LNCaP clone FGC (cell line): ENCODE results near the gene CASQ1.

Source experiments
- DNase-seq: peaks from one replicate; pipeline ENCODE4 v3.0.0-alpha.2; 2011; ENCODE audit warnings: low read depth
- H3K4me3 ChIP-seq: 2 replicates; pipeline ENCODE4 v1.5.1; 2011; ENCODE audit warnings: mild to moderate bottlenecking, low read depth, low read length, control low read depth
- CTCF ChIP-seq: IDR thresholded peaks from 2 replicates; pipeline ENCODE4 v1.5.1; 2012; ENCODE audit warnings: mild to moderate bottlenecking; ENCODE audit not compliant: control insufficient read depth, insufficient read depth; ENCODE audit errors: extremely low read depth

The CASQ1 gene

GRCh38 chr1:160188341-160188740, 2.0 kb upstream of the CASQ1 start:
- no peak overlapping the region for H3K4me3 ChIP-seq
- TF ChIP-seq CTCF, result no peak

GRCh38 chr1:160191756-160192155, 1.4 kb downstream of the CASQ1 start:
- H3K4me3 ChIP-seq, result no peak overlapping the region
- no peak for TF ChIP-seq CTCF

More at GRCh38 chr1:160188341-160188740, 2.0 kb upstream of the CASQ1 start:
- no peak for DNase-seq

GRCh38 chr1:160192234-160192633, 1.9 kb downstream of the CASQ1 start:
- no peak for DNase-seq

More at GRCh38 chr1:160191756-160192155, 1.4 kb downstream of the CASQ1 start:
- no peak for DNase-seq

GRCh38 chr1:160193091-160193819, 2.9 kb downstream of the CASQ1 start:
- peak; percentile 64 for DNase-seq
- TF ChIP-seq CTCF, result peak; percentile 98
- no peak overlapping the region for H3K4me3 ChIP-seq

More at GRCh38 chr1:160192234-160192633, 1.9 kb downstream of the CASQ1 start:
- H3K4me3 ChIP-seq, result no peak overlapping the region
- no peak for TF ChIP-seq CTCF

- no peak overlapping the region for H3K4me3 ChIP-seq
- TF ChIP-seq CTCF, result no peak
- no peak for DNase-seq
These were observed 3.7 kb downstream of the CASQ1 start for GRCh38 chr1:160193832-160194736.

- DNase-seq, result no peak
- no peak for TF ChIP-seq CTCF
- H3K4me3 ChIP-seq, result no peak overlapping the region
These were observed 4.3 kb downstream of the CASQ1 start for GRCh38 chr1:160194737-160195059.

- no peak overlapping the region for H3K4me3 ChIP-seq
- no peak for TF ChIP-seq CTCF
- no peak for DNase-seq
These were observed 5.8 kb downstream of the CASQ1 start for GRCh38 chr1:160196143-160196542.
